MG63 (cell line): ENCODE measurements around the gene CYS1. TPM values are rescaled to one million over a fixed set of nuclear protein-coding genes. Genes with fewer than 3 reads are reported as not detected.
A peak's percentile ranks its signal among the peaks of the same experiment; 100 is the strongest.

Experiments
- DNase-seq: peaks from one replicate; pipeline ENCODE4 v3.0.0-alpha.2; 2020
- H3K27me3 ChIP-seq: fragments of 250-450 bp; sonication (Bioruptor Pico); 2 replicates; pipeline ENCODE4 v1.5.1; 2020; ENCODE audit warnings: mild to moderate bottlenecking, moderate library complexity
- H3K36me3 ChIP-seq: fragments of 250-450 bp; sonication (Bioruptor Pico); 2 replicates; pipeline ENCODE4 v1.5.1; 2020; ENCODE audit warnings: mild to moderate bottlenecking, moderate library complexity
- H3K4me3 ChIP-seq: fragments of 250-450 bp; sonication (Bioruptor Pico); 2 replicates; pipeline ENCODE4 v1.5.1; 2020; ENCODE audit warnings: mild to moderate bottlenecking, moderate library complexity
- H3K9me3 ChIP-seq: fragments of 250-450 bp; sonication (Bioruptor Pico); 2 replicates; pipeline ENCODE4 v1.5.1; 2020; ENCODE audit warnings: mild to moderate bottlenecking, moderate library complexity
- total RNA-seq: library from RNA; depleted of rRNA; stranded (reverse); fragments of >200 nt; shearing (Covaris generic); gene quantifications from 2 replicates; pipeline ENCODE4 v1.2.3, GENCODE V29; 2014; ENCODE audit warnings: low replicate concordance

CYS1 gene
- total RNA-seq, 1 experiment from 2014 or later, result 2.0 TPM

- Histone ChIP-seq H3K4me3 (no peak overlapping the region), H3K27me3 (no peaks in the 10 kb centered on the region), H3K36me3 (peaks cover 28% of the 10 kb centered on the region), H3K9me3 (no peaks in the 10 kb centered on the region)
- no peak for DNase-seq
Measured at GRCh38 chr2:10045561-10046355, 34.5 kb downstream of the CYS1 start.

- H3K36me3 ChIP-seq, result peaks cover 18% of the 10 kb centered on the region
- H3K27me3 ChIP-seq, result no peaks in the 10 kb centered on the region
- peak overlapping the region; percentile 58 for H3K4me3 ChIP-seq
- peak; percentile 96 for DNase-seq
- no peaks in the 10 kb centered on the region for H3K9me3 ChIP-seq
Measured at GRCh38 chr2:10043906-10044601, 36.2 kb downstream of the CYS1 start.

GRCh38 chr2:10043256-10043905 lies 36.8 kb downstream of the CYS1 start, which contains the start of gene KLF11:
Gene KLF11, plus strand, starts transcription at chr2:10043550. Its CDS starts 167 bp downstream, at chr2:10043717.
- no peaks in the 10 kb centered on the region for H3K27me3 ChIP-seq
- H3K9me3 ChIP-seq, result no peaks in the 10 kb centered on the region
- peak; percentile 90 for DNase-seq
- peaks cover 13% of the 10 kb centered on the region for H3K36me3 ChIP-seq
- H3K4me3 ChIP-seq, result peak within 1 kb of the TSS; percentile 58

GRCh38 chr2:10042301-10043161 lies 37.7 kb downstream of the CYS1 start:
- no peak for DNase-seq
- H3K4me3 ChIP-seq, result no peak overlapping the region
- no peaks in the 10 kb centered on the region for H3K9me3 ChIP-seq

GRCh38 chr2:10041711-10042110 lies 38.5 kb downstream of the CYS1 start:
- no peak overlapping the region for H3K4me3 ChIP-seq
- H3K27me3 ChIP-seq, result no peaks in the 10 kb centered on the region
- H3K9me3 ChIP-seq, result no peaks in the 10 kb centered on the region
- peaks cover 8% of the 10 kb centered on the region; the same call in 1 of the 2 replicates for H3K36me3 ChIP-seq
- no peak for DNase-seq

More at GRCh38 chr2:10042301-10043161, 37.7 kb downstream of the CYS1 start:
- peaks cover 8% of the 10 kb centered on the region; the same call in 1 of the 2 replicates for H3K36me3 ChIP-seq
- no peaks in the 10 kb centered on the region for H3K27me3 ChIP-seq

- Histone ChIP-seq H3K36me3 (peaks cover 2% of the 10 kb centered on the region; the same call in 1 of the 2 replicates), H3K27me3 (no peaks in the 10 kb centered on the region), H3K4me3 (0 out of 2 replicates have a peak overlapping the region, but pooled peaks have one; percentile 6), H3K9me3 (no peaks in the 10 kb centered on the region)
- DNase-seq, result peak; percentile 98
Measured at GRCh38 chr2:10039658-10040410, 40.4 kb downstream of the CYS1 start.

- Histone ChIP-seq H3K36me3 (no peaks in the 10 kb centered on the region), H3K27me3 (no peaks in the 10 kb centered on the region), H3K4me3 (no peak overlapping the region), H3K9me3 (no peaks in the 10 kb centered on the region)
- peak; percentile 55 for DNase-seq
Measured at GRCh38 chr2:10038716-10039115, 41.5 kb downstream of the CYS1 start.

GRCh38 chr2:10038123-10038522 lies 42.1 kb downstream of the CYS1 start:
- H3K9me3 ChIP-seq, result no peaks in the 10 kb centered on the region
- no peaks in the 10 kb centered on the region for H3K36me3 ChIP-seq
- H3K4me3 ChIP-seq, result no peak overlapping the region
- no peak for DNase-seq
- no peaks in the 10 kb centered on the region for H3K27me3 ChIP-seq

- H3K36me3 ChIP-seq, result no peaks in the 10 kb centered on the region
- no peak overlapping the region for H3K4me3 ChIP-seq
- H3K27me3 ChIP-seq, result no peaks in the 10 kb centered on the region
- DNase-seq, result peak; percentile 97
- H3K9me3 ChIP-seq, result no peaks in the 10 kb centered on the region
Measured at GRCh38 chr2:10036095-10036884, 43.9 kb downstream of the CYS1 start.

- no peaks in the 10 kb centered on the region for H3K9me3 ChIP-seq
- no peak for DNase-seq
Measured at GRCh38 chr2:10035633-10036032, 44.6 kb downstream of the CYS1 start.

GRCh38 chr2:10035053-10035422 lies 45.2 kb downstream of the CYS1 start:
- Histone ChIP-seq H3K27me3 (no peaks in the 10 kb centered on the region), H3K4me3 (no peak overlapping the region), H3K36me3 (no peaks in the 10 kb centered on the region), H3K9me3 (no peaks in the 10 kb centered on the region)
- DNase-seq, result no peak

More at GRCh38 chr2:10035633-10036032, 44.6 kb downstream of the CYS1 start:
- Histone ChIP-seq H3K27me3 (no peaks in the 10 kb centered on the region), H3K4me3 (no peak overlapping the region), H3K36me3 (no peaks in the 10 kb centered on the region)

- Histone ChIP-seq H3K4me3 (no peak overlapping the region), H3K36me3 (no peaks in the 10 kb centered on the region), H3K27me3 (no peaks in the 10 kb centered on the region), H3K9me3 (no peaks in the 10 kb centered on the region)
- DNase-seq, result no peak
Measured at GRCh38 chr2:10034333-10035052, 45.7 kb downstream of the CYS1 start.

- DNase-seq, result no peak
- Histone ChIP-seq H3K9me3 (no peaks in the 10 kb centered on the region), H3K36me3 (no peaks in the 10 kb centered on the region), H3K27me3 (no peaks in the 10 kb centered on the region), H3K4me3 (no peak overlapping the region)
Measured at GRCh38 chr2:10033251-10034006, 46.8 kb downstream of the CYS1 start.

GRCh38 chr2:10032746-10033105 lies 47.5 kb downstream of the CYS1 start:
- H3K27me3 ChIP-seq, result no peaks in the 10 kb centered on the region
- no peaks in the 10 kb centered on the region for H3K9me3 ChIP-seq
- no peaks in the 10 kb centered on the region for H3K36me3 ChIP-seq
- no peak overlapping the region for H3K4me3 ChIP-seq
- no peak for DNase-seq
